HG02981 (cell line): ENCODE measurements around the gene KLHDC9.
"Not testable (repeated sequence)": the region's sequence is repeated elsewhere in the genome, so short reads cannot be mapped to it uniquely, and the experiment has no call there.

Source experiments
- ATAC-seq: cut with Tn5 transposase; IDR thresholded peaks from one replicate; pipeline ENCODE4 v1.9.1; 2021; ENCODE audit warnings: mild to moderate bottlenecking, moderate library complexity; ENCODE audit not compliant: unreplicated experiment

KLHDC9 gene

DNA sequence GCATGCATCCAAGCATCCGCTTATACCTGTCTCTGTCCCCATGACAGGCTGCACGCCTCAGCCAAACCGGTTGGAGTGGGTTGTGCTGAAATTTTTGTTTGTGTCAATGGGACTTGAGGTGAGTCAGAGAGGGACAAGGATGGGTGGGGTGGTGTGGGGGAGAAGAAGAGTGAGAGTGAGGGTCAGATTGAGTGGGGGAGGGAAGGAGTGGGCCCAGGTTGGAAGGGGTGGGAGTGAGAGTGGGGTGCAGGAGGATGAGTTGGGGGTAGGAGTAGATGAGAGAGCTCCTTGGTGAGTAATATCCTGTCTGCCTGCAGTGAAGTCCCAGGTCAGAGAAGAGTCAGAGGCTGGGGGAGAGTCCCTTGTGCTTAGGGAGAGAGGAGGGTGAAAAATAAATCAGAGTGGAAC is 5.5 kb upstream of the KLHDC9 start:
- ATAC-seq = no peak

DNA sequence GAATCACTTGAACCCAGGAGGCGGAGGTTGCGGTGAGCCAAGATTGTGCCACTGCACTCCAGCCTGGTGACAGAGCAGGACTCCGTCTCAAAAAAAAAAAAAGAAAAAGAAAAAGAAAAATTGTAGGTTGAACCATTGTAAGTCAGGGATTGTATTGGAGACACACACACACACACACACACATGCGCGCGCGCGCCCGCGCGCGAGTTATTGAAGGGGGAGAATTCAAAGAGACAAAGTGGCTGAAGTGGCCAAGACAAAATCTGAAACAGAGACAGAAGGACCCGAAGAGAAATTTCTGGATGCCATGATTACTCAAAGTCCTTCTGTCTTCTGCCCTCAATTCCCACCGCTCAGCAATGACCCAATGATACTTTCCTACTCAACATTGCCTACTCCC is 3.7 kb upstream of the KLHDC9 start:
- no peak for ATAC-seq

DNA sequence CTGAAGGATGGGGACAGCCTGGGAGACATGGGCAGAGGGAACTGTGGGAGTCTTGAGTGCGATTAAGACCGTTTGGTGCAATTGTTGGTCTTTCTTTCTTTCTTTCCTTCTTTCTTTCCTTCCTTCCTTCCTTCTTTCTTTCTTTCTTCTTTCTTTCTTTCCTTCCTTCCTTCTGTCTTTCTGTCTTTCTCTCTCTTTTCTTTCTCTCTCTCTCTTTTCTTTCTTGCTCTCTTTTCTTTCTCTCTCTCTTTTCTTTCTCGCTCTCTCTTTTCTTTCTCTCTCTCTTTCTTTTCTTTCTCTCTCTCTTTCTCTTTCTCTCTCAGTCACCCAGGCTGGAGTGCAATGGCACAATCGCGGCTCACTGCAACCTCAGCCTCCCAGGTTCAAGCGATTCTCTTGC is 2.9 kb upstream of the KLHDC9 start:
- no peak for ATAC-seq

DNA sequence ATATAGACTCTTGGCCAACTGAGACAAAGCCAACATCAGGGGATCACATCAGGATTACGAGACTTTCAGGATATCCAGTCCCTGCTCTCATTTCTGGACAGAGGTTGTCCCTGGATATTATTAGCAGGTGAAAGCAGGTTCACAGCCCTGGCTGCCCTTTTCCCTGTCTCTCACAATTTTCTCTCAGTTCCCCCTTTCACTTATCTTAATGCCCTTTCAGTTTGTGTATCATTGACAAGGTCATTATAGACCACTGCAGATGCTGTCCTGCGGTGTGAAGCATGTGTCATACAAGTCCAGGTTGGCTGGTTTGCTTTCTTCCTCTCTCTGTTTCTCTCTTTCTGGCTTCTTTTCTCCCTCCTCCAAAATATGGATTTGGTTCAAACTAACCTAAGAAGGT is 2.1 kb upstream of the KLHDC9 start:
- peak; percentile 43 for ATAC-seq

DNA sequence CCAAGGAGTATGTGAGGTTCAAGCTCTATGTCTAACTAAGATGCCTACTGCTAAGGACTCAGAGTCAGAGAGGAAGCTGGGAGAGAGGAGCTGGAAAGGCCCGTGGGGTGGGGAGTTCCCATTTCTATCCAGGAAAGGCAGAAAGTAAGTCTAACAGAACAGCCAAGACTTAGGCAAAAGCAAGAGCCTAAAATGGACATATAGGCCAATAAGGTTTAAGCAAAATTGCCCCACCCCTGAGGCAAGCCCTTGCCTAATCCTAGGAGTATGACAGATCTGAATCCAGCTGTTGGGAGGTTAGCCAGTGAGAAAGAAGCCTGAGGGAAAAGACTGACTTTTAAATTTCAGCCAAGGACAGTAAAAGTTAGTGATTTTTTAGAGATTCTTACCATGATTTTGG is 1.6 kb upstream of the KLHDC9 start:
- peak; percentile 1 for ATAC-seq

DNA sequence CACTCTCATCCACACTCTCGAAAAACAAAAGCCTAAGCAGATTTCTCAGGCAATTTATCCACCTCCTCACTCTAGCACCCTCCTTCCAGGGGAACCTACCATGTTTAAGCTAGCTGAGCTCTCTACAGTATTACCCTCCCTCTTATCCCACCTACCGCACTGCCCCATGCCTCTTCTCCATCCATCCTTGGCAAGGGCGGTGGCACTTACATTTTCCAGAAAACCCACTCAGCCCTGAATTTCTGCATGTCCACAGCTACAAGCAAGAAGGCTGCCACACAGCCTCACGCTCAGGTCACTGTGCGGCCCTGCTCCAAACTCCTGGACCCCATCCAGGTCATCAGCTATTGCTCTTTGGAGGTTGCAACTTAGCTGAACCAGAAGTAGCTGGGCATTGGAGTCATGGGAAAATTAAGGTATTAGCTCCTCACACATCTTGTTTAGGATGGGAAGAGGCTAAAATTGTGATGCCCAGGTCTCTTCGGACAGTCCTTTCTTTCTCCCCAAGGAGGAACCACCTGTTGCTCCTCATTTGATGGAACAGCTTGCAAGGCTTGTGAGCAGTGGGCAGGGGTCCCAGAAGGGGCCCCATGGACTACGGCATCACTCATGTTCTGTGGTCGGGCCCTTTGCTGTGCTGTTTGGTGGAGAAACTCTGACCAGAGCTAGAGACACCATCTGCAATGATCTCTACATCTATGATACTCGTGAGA is 1.1 kb downstream of the KLHDC9 start:
- ATAC-seq = no peak

DNA sequence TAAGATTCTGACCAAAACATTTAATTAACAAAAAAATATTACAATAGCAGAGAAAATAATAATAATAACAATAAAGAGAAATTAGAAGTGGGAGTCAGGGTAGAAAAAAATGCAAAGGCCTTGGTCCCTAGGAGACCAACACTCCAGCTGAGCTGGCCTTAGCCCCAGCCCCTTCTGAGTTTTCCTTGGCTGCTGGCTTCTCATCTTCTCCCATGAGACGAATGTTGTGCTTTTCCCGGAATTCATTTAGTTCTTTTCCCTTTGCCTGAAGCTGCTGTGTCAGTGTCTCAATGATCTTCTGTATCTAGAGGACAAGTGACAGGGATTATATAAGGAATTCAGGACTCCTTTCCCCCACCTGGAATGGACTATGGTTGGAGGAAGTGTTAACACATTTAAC is 2.4 kb downstream of the KLHDC9 start:
- ATAC-seq = no peak

DNA sequence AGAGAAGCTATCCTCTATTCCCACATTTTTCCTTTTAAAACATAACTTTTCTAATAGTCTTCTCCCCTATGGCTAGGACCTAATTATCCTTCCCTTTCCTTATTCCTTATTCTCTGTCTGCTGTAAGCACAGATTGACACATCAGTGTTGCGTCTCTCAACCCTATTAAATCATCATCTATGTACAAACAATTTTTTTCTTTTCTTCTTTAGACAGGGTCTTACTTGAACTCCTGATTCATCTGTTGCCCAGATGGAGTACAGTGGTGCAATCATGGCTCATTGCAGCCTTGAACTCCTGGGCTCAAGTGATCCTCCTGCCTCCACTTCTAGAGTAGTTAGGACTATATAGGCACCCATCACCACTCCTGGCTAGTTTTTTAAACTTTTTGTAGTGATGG is 8.3 kb downstream of the KLHDC9 start:
- ATAC-seq = no peak

DNA sequence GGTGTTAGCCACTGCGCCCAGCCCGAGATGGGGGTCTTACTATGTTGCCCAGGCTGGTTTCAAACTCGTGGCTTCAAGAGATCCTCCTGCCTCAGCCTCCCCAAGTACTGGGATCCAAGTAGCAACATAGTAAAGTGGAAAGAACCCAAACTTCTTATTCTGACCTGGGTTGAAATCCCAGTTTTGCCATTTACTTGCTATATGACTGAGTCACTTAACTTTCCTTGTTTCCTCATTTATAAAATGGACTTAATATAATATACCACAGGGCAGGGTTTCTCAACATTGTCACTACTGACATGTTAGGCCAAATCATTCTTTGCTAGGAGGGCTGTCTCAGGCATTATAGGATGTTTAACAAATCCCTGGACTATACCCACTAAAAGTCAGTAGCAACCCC is 13.0 kb downstream of the KLHDC9 start:
- ATAC-seq = no peak

DNA sequence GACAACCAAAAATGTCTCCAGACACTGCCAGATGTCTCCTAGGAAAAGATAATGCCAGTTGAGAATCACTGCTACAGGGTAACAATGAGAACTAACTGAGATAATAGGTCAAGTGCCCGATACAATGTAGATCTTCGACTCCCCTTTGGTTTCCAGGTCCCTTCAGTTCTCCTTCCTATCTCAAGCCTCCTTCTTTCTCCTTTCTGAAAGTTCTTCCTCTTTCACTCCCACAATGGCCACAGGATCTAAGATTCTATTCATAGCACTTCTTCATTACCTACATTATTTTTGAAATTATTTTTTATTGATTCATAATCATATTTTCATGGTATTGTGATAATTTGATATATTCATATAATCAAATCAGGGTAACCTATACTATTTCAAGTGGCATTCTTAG is 13.4 kb downstream of the KLHDC9 start:
- no peak for ATAC-seq

DNA sequence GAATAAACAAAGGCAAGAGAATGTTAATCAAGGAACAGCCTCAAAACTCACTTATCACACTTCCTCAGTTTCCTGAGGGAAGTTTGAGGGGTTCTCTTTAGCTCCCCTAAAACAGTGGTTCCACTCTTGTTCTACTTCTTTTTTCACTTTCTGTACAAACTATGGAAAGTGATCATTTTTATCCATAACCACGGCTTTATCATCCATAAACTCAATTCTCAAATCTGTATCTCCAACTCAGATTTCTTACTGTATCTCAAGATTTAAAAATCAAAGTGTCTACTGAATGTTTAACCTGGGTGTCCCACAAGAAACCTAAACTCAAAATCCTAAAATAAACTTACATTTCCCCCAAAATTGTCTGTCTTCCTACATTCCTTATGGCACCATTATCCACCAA is 15.8 kb downstream of the KLHDC9 start:
- no peak for ATAC-seq

DNA sequence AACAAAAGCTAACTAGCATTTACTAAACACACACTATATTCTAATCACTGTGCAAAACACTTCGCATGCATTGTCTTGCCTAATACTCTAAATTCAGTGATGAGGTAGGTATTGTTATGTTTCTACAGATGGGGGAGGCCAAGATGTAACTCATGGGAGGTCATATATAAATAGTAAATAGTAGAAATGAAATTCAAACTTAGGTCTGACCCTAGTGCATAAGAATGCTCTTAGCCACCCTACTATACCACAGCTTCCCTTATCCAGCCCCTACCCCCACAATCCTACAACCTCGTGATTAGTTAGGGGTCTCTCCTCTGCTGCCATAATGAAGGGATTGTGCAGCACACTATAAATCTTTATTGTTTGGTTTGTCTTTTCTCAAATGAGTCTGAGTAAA is 16.4 kb downstream of the KLHDC9 start:
- no peak for ATAC-seq

DNA sequence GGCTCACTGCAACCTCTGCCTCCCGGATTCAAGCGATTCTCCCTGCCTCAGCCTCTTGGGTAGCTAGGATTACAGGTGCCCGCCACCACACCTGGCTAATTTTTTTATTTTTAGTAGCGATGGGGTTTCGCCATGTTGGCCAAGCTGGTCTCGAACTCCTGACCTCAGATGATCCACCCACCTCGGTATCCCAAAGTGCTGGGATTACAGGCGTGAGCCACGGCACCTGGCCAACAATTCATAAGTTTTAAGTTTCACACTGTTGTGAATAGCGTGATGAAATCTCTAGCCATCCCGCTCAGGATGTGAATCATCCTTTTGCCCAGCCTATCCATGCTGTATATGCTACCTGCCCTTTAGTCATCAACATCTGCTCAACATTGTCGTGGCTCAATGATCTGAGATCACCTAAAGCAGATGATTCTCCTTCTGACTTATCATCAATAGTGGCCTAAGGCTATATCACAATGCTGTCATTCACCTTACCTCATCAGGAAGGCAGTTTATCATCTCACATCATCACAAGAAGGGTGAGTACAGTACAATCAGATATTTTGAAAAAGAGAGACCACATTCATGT is 17.1 kb downstream of the KLHDC9 start:
- ATAC-seq = no peak

DNA sequence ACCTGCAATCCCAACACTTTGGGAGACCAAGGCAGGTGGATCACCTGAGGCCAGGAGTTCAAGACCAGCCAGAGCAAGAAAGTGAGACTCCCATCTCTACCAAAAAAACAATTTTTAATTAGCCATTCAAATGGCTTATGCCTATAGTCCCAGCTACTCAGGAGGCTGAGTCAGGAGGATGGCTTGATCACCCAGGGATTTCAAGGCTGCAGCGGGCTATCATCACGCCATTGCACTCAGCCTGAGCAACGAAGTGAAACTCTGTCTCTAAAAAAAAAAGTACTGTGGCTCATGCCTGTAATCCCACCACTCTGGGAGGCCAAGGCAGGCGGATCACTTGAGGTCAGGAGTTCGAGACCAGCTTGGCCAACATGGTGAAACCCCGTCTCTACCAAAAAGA is 17.8 kb downstream of the KLHDC9 start:
- ATAC-seq = not testable (repeated sequence)

DNA sequence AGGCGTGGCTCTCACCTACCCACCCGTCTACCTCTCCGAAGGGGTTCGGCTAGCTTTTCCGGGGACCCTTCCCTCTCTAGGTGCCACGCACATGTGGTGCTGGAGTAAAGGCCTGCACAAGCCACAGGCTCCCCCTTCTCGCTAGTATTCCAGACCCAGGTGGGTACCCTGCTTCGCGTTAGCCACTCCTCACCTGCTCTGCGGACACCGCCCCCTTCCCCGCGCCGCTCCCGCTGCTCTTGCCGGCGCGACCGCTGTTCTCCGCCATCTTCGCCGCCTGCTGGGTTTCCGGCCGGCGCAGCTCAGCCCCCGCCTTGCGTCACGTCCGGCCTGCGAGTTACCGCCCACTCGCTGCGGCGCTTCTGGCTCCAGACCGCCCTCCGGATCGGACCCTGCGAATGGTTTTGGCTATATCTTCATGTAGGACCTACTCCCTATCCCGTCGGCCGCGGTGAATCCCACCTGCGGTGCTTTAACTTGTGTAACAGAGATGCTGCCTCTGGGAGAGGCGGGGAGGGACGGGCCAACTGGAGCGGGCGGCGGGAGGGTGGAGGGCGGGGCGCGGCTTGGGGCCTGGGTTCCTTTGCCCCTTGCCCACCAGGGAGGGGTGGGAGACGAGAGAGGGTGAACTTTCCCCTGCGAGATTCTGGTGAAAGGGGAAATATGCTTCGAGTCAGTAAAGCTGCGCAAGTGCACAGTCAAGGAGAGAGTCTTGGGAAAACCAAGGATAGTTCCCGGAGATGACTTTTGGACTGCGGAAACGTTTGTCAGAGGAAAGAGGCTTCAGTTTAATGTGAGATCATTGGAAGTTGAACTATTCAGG is 19.8 kb downstream of the KLHDC9 start, which contains the start of the genes NIT1 and PFDN2:
NIT1 (plus strand) TSS at position 347 of the 823 bp plus-strand sequence; CDS start at position 419, 72 bp downstream.
PFDN2 (minus strand) TSS at position 279 of the 823 bp plus-strand sequence; CDS start at position 268, 11 bp downstream.
- ATAC-seq = peak; percentile 71

DNA sequence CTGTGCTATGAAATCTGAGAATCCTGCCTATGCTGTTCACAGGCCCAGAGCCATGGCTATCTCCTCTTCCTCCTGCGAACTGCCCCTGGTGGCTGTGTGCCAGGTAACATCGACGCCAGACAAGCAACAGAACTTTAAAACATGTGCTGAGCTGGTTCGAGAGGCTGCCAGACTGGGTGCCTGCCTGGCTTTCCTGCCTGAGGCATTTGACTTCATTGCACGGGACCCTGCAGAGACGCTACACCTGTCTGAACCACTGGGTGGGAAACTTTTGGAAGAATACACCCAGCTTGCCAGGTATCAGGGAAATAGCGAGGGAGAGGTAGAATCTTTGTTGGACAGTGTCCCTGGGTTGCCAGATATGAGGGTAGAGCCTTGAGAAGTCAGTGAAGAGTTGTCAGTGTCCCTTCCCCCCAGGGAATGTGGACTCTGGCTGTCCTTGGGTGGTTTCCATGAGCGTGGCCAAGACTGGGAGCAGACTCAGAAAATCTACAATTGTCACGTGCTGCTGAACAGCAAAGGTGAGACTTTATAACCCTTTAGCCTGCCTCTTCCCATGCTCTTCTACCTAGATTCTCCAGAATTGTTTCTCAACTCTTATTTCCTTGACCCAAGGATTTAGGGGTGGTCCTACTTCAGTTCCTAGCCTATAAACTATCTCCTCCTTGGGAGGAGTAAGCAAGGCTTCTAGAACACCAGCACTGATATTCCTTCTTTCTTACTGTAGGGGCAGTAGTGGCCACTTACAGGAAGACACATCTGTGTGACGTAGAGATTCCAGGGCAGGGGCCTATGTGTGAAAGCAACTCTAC is 21.1 kb downstream of the KLHDC9 start:
- peak; percentile 54 for ATAC-seq

DNA sequence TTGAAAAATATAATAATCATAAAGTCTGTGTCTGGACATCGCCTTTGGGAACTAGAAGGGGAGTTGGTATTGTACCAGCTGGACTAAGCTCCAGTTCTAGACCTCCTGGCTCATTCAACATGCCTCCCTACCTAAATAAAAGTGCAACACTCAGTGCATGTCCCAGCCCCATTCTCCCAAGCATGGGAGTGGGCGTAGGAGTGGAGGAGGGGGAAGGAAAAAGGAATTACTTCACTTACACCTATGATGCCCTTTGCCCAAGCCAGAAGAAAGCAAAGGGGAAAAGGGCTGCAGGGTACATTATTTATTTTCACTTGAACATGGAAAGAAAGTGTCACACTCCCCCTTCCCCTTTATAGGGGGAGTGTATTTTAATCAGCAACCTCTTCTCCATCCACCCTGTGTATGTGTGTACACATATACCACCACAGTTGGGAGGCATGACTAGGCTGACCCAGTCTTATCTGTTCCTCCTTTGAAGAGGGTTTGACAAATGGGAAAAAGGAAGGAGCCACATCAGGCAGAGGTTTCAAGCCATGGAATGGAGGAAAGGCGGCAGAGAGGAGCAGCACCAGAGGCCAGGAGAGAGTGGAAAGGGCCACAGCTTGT is 23.0 kb downstream of the KLHDC9 start:
- ATAC-seq = no peak

DNA sequence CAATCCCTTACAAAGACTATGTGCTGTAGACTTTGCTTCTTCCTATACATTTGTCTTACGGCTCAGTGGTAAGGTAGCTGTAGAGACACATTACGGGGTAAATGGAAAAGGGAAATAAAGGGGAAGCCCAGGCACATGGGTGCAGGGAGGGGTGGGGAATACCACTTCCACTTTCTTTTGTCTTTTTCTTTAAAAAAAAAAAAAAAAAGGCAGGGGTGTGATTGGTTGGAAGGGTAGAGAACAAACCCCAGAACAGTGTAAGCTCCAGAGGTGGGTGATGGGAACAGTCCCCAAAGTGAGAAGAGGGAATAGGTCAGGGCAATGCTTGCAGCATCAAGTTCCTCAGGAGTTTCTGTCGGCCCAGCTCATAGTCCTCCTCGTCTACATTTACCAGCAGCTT is 23.7 kb downstream of the KLHDC9 start:
- ATAC-seq = no peak

DNA sequence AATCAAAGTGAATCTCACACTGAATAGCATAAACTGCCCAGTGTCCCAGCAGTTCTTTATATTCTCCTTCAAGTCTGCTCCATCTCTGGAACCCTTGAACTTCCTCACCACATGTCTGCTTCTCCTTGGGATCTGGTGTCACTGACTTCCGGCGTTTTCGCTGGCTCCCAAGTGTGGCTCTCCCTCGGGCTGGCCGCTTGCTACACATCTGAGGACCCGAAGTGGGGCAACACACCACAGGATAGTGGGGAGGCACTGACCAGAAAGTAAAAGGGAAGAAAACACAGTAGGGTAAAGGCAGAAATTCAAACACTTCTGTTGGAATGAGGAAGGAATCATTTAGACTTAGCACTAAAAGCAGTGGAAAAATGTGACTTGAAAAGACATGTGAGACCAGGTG is 24.8 kb downstream of the KLHDC9 start:
- no peak for ATAC-seq

DNA sequence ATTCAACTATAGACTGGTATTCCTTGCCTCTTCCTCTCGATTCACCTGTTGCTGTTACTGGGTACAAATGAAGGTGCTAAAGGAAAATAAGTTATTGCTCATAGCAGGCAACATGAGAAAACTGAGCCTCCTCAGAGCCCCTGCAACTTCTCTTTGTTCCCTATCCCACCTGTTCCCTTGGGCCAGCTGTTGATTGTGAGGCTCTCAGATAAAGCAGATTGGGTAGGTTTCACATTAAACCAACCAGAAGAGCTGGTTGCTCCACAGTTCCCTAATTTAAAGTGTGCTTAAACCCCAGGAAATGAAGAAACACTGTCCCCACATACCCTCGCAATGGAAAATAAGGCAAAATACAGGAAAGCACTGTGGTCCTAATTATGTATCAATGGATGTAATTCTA is 29.5 kb downstream of the KLHDC9 start:
- no peak for ATAC-seq
